ENCODE results near the gene FPR2. TPM values are rescaled to one million over a fixed set of nuclear protein-coding genes. Genes with fewer than 3 reads are reported as not detected.

The FPR2 gene
- total and polyA plus RNA-seq, 2 of the 13 experiments (the other 11 are each of a cell fraction or from before 2014, with no cell fraction given): not detected

DNA sequence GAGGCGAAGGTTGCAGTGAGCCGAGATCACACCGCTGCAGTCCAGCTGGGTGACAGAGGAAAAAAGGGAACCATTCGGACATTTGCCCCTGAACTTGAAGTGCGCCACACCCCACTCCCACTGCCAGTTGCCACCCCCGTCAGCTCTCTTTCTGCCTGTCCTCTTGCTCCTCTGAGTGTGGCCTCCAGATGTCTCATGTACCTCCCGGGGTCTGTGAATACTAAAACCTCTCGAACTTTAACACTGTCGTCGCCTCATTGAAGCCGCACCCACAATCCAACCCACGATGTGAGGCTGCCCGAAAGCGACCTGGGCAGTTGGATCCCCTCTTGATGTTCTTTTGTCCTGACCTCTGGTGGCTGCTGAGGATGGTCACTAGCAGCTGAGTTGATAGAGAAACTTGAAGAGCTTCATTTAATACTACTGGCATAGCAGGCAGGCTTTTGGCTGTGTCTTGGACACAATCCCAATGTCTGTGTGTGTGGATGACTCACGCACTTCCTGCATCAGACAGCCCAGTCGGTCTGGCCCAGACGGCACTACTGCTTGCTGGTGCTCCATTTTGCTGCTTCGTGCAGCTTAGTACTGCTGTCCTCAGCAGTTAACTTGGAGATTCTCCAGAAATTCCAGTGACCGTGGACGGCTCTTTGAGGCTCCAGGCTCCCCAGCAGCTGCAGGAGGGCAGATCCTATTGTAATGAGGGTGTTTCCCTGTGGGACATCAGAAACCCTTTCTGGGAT is 38.2 kb downstream of the FPR2 start (continued):
- TF ChIP-seq DNMT3B (CRISPR knock-in tag; conservative IDR thresholded peaks at IDR 0.05) (no peak), ZBTB39 (CRISPR knock-in tag; IDR thresholded peaks at IDR 0.05) (no peak), MTF2 (CRISPR knock-in tag; IDR thresholded peaks at IDR 0.05; ENCODE audit: borderline replicate concordance) (0 out of 2 replicates have a peak, but pooled peaks have one; percentile 35), ZNF20 (CRISPR knock-in tag; IDR thresholded peaks at IDR 0.05) (0 out of 2 replicates have a peak, but pooled peaks have one; percentile 41), ZFP37 (CRISPR knock-in tag; IDR thresholded peaks at IDR 0.05; ENCODE audit: borderline replicate concordance) (no peak), TMF1 (CRISPR knock-in tag; IDR thresholded peaks at IDR 0.05; ENCODE audit: low read depth) (no peak), RNF219 (CRISPR knock-in tag; IDR thresholded peaks at IDR 0.05) (no peak), ZSCAN30 (CRISPR knock-in tag; IDR thresholded peaks at IDR 0.05) (no peak), ARNT2 (CRISPR knock-in tag; IDR thresholded peaks at IDR 0.05; ENCODE audit: low read depth) (no peak), ZNF138 (CRISPR knock-in tag; IDR thresholded peaks at IDR 0.05; ENCODE audit: low read depth) (no peak), ZSCAN21 (CRISPR knock-in tag; IDR thresholded peaks at IDR 0.05; ENCODE audit: borderline replicate concordance) (no peak)
- TF ChIP-seq, protein P1, sequence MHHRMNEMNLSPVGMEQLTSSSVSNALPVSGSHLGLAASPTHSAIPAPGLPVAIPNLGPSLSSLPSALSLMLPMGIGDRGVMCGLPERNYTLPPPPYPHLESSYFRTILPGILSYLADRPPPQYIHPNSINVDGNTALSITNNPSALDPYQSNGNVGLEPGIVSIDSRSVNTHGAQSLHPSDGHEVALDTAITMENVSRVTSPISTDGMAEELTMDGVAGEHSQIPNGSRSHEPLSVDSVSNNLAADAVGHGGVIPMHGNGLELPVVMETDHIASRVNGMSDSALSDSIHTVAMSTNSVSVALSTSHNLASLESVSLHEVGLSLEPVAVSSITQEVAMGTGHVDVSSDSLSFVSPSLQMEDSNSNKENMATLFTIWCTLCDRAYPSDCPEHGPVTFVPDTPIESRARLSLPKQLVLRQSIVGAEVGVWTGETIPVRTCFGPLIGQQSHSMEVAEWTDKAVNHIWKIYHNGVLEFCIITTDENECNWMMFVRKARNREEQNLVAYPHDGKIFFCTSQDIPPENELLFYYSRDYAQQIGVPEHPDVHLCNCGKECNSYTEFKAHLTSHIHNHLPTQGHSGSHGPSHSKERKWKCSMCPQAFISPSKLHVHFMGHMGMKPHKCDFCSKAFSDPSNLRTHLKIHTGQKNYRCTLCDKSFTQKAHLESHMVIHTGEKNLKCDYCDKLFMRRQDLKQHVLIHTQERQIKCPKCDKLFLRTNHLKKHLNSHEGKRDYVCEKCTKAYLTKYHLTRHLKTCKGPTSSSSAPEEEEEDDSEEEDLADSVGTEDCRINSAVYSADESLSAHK (CRISPR knock-in tag; IDR thresholded peaks at IDR 0.05; ENCODE audit: borderline replicate concordance): no peak
- TF ChIP-seq, protein P2, sequence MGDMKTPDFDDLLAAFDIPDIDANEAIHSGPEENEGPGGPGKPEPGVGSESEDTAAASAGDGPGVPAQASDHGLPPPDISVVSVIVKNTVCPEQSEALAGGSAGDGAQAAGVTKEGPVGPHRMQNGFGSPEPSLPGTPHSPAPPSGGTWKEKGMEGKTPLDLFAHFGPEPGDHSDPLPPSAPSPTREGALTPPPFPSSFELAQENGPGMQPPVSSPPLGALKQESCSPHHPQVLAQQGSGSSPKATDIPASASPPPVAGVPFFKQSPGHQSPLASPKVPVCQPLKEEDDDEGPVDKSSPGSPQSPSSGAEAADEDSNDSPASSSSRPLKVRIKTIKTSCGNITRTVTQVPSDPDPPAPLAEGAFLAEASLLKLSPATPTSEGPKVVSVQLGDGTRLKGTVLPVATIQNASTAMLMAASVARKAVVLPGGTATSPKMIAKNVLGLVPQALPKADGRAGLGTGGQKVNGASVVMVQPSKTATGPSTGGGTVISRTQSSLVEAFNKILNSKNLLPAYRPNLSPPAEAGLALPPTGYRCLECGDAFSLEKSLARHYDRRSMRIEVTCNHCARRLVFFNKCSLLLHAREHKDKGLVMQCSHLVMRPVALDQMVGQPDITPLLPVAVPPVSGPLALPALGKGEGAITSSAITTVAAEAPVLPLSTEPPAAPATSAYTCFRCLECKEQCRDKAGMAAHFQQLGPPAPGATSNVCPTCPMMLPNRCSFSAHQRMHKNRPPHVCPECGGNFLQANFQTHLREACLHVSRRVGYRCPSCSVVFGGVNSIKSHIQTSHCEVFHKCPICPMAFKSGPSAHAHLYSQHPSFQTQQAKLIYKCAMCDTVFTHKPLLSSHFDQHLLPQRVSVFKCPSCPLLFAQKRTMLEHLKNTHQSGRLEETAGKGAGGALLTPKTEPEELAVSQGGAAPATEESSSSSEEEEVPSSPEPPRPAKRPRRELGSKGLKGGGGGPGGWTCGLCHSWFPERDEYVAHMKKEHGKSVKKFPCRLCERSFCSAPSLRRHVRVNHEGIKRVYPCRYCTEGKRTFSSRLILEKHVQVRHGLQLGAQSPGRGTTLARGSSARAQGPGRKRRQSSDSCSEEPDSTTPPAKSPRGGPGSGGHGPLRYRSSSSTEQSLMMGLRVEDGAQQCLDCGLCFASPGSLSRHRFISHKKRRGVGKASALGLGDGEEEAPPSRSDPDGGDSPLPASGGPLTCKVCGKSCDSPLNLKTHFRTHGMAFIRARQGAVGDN (CRISPR knock-in tag; IDR thresholded peaks at IDR 0.05): peak; percentile 28; the same call in 1 of the 2 replicates
- TF ChIP-seq, protein P3, sequence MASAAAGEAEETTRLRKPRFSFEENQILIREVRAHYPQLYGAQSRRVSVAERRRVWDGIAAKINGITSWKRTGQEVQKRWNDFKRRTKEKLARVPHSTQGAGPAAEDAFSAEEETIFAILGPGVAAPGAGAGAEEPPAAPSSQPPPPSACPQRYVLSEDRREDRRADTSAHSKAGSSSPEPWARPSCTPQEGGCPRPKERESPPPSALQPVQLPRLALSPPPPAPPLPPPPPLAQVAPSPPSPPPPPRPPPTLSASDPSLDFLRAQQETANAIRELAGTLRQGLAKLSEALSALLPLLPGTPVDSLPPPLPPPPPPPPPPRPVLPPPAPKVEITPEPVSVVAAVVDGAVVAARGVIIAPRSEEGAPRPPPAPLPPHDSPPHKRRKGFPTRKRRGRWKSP (CRISPR knock-in tag; IDR thresholded peaks at IDR 0.05): no peak

All from HepG2 (cell line).